Stimulated activated CD8-positive, alpha-beta memory T cell treated with anti-CD3 and anti-CD28 coated beads, Interleukin-4, amount 100 ng/mL, for 1 hour (primary cell): Measurements from ENCODE around the gene IFITM10.

ENCODE experiments used
- DNase-seq, 2 donors: peaks; one replicate each; pipeline ENCODE4 v3.0.0-alpha.2; 2020; ENCODE audit warnings: low read depth in 2 of 2, low spot score in 1 of 2

Gene IFITM10

GRCh38 chr11:1719781-1720180, 30.6 kb downstream of the IFITM10 start:
- DNase-seq, result no peak

- no peak for DNase-seq
Measured at GRCh38 chr11:1718326-1718725, 32.1 kb downstream of the IFITM10 start.

DNA sequence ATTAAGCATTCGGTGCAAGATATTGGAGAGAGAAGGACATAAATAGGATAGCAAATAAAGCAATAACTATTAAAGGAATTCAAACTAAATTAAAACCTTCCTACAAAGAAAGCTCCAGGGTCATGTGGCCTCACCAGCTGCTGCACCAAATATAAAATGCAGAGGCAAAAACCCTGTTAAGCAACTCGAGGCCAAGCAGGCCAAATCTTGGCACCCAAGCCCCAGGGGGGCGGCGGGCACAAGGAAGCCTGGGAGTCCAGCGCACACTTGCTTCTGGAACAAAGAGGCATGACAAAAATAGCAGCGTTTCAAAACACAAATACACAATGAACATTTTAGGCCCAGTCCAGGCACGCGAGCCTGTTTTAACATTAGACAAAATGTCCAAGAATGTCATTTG, 32.6 kb downstream of the IFITM10 start:
- no peak for DNase-seq

- no peak for DNase-seq
Measured at GRCh38 chr11:1714908-1715885, 35.2 kb downstream of the IFITM10 start.

GRCh38 chr11:1708716-1709115, 41.7 kb downstream of the IFITM10 start:
- no peak for DNase-seq

- no peak for DNase-seq
Measured at GRCh38 chr11:1707751-1708150, 42.6 kb downstream of the IFITM10 start.

DNA sequence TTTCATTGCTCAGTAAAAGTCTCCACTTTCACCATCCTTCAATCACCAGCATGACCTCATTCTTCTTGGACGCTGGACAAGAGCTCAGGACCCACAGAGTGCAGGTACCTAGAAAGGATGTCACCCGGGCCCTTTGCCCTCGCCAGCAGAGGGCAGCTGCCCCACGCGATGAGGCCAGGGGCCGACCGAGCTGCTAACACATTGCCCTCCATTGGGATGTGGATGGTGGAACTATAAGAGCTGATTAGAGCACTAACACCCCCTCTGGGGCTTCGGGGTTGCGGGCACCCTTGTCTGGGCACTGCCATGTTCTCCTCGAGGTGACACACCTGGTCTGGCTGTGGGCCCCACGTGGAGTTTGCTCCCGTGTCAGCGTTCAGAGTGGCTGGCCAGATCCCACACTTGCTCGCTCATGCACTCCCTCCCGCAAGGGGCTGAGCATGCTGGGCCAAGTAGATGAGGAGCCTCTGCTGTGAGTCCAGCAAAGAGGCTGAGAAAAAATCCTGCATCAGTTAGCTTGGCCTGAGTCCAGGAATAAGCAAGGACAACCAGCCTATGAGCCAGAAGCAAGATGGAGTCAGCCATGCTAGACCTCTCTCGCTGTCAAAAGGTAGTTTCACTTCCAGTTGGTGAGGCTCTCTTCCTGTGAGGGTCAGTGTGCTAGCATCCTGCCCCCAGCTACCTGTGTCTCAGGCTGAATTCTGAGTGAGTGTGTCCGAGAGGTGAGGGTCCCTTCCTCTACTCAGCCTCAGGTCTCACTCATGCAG, 43.6 kb downstream of the IFITM10 start:
- no peak for DNase-seq

- no peak for DNase-seq
Measured at GRCh38 chr11:1705126-1706052, 45.0 kb downstream of the IFITM10 start.

DNA sequence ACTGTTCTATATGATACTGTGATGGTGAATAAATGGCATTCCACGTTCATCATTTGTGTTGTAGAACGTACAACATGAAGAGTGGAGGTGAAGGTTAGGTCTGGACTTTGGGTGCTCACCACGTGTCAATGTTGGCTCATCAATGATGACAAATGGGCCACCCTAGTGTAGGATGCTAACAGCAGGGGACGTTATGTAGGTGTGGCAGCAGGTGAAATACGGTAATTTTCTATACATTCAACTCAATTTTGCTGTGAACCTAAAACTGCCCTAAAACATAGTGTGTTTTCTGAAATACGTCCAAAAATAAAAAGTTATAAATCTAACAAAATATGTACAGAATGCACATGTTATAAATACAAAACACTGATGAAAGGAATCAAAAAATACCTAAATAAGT, 47.2 kb downstream of the IFITM10 start:
- no peak for DNase-seq

DNA sequence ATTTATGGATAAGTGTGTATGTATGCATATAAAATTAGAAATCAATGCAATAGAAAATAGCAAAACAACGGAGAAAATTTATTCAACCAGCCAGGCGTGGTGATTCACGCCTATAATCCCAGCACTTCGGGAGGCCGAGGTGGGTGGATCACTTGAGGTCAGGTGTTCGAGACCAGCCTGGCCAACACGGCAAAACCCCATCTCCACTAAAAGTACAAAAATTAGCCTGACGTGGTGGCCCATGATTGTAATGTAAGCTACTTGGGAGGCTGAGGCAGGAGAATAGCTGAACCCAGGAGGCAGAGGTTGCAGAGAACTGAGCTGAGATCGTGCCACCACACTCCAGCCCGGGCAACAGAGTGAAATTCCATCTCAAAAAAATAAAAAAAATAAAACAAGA, 47.9 kb downstream of the IFITM10 start:
- DNase-seq, result no peak

DNA sequence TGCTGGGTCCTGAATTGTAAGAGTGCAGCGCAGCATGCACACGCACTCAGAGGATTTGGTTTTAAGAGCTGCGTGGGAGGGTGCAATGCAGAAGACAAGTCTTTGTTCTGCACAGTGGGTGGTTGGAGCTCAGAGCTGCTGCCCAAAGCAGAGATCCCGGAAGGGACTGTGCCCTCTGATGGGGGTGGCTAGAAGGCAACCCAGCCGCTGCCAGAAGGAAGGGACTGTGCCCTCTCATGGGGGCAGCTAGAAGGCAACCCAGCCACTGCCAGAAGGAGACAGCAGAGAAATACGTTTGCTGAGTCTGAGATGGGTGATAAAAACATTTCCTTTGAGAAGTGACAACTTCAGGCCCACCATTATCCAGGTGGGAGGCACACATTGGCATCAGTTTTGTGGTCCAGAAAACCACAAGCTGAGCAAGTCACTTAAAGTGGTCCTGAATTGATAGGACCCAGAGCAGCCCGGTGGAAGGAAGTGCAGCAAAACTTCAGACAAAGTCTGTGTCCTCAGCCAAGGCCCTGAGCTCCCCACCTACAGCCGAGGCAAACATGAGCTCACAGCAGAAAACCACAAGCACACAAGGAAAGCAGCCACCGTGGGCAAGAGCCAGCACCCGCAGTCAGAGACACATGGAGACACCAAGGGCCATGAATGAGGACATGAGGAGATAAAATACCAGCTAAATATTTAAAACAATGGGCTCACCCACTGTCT, 49.1 kb downstream of the IFITM10 start:
- DNase-seq, result no peak

GRCh38 chr11:1699771-1700170, 50.6 kb downstream of the IFITM10 start:
- no peak for DNase-seq

DNA sequence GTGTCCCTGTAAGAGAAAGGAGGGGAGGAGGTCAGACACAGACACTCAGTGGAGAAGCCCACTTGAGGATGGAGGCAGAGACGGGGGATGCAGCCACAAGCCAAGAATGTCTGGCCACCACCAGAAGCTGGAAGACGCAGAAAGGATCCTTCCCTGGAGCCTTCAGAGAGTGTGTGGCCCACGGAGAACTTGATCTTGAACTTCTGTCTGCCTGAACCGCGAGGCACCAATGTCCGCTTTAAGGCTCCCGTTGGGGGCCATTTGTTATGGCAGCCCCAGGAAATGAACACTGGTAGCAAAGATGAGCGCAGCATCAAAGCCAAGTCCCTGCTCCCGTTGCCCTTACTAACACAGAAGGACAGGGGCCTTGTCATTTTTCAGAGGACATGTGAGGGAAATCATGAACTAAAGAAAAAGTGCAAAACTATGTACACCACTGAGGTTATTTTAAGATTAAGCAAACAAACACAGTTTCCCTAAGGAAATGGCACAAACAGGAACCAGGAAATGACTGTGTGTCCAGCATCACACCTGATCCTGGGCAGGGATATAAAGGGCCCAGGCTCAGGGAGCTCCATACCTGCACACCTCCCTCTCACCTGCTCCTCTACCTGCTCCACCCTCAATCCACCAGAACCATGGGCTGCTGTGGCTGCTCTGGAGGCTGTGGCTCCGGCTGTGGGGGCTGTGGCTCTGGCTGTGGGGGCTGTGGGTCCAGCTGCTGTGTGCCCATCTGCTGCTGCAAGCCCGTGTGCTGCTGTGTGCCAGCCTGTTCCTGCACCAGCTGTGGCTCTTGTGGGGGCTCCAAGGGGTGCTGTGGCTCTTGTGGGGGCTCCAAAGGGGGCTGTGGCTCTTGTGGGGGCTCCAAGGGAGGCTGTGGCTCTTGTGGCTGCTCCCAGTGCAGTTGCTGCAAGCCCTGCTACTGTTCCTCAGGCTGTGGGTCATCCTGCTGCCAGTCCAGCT, 53.5 kb downstream of the IFITM10 start, which contains the start of gene KRTAP5-6:
Gene KRTAP5-6, plus strand, starts transcription at position 588 of the 963 bp plus-strand sequence. Its CDS starts 51 bp downstream, at position 639.
- no peak for DNase-seq

- DNase-seq, result no peak
Measured at GRCh38 chr11:1695548-1696108, 54.8 kb downstream of the IFITM10 start.

DNA sequence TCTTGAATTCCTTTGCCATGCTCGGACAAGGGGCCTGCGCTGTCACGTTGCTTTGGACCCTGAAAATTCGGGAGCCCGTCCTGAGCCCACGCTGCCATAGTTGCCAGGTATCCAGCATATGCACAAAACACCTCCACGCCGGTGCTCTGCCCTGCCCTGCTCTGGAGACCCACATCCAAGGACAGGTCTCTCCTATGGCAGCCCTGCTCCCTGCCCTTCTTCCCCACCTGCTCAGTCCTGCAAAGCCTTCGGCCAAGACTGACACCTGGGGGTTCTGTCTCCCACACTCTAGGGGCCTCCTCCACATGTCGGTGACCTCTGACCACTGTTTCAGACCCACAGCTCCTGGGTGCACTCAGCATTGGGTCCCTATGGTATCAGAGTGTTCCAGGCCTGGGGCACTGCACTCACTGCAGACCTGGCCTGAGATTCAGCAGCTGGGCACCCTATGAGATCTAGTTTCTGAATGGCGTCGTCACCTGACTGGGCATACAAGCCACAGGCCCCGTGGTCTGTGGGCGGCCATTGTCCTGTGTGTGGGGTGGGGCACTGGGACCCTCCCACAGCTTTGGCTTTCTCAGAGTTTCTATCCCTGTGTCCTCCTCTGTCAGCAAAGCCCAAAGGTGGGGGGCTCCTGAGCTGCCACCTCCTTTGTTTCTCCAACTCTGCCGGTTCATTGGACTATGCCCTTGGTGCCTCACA, 55.4 kb downstream of the IFITM10 start:
- DNase-seq, result no peak

DNA sequence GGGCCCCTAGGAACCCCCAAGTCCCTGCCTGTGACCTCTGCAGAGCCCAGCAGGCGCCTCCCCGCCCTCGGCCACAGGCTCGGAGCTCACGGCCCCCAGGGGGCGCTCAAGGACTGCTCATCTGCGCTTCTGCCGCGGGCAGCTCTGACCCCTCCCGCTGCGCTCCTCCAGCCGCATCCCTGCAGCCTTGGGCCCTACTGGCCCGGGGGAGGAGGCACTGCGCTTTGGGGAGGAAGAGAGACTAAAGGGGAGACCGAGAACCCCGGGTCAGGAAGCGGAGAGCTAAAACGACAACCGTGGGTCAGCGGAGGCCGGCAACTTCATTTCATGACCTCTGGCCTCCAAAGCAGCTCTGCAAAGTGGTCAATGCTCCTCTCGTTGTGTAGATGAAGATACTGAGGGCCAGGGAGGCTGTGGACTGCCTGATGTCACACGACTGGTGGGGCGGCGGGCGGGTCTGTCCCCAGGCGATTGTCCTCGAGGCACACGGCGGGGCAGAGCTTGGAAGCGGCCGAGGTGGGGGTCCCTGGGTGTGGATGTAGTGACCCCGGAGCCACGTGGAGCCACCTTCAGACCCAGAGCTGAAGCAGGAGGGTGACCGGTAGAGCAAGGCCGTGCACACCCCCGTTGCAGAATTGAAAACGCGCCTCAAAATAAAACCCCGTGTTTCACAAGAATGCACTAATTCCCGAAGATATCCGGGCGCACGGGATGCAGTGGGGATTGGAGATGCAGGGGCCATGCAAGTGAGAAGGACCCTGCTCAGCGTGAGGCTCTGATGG, 56.1 kb downstream of the IFITM10 start:
- DNase-seq, result peak; percentile 66 to 71

GRCh38 chr11:1693327-1694063, 56.9 kb downstream of the IFITM10 start:
- peak; percentile 34 to 61 for DNase-seq
